Upper lobe of left lung (tissue), 4 donors: ENCODE data around the gene DNAAF5.

ENCODE experiments used
- POLR2A ChIP-seq, 4 donors: fragments of 450-650 bp; IDR thresholded peaks; one replicate each; pipeline ENCODE4 v1.5.1; 2016 to 2017; ENCODE audit warnings: antibody characterized with exemption in 4 of 4, mild to moderate bottlenecking in 2 of 4
- TF ChIP-seq, protein P1 (sequence below), 6 experiments: fragments of 450-650 bp in 4 of 6; fragments of 200-600 bp in 2 of 6; sonication (generic) in 2 of 6; IDR thresholded peaks; one replicate each; pipeline ENCODE4 v1.5.1; 2016 to 2019; ENCODE audit warnings: antibody characterized with exemption in 6 of 6

DNA sequence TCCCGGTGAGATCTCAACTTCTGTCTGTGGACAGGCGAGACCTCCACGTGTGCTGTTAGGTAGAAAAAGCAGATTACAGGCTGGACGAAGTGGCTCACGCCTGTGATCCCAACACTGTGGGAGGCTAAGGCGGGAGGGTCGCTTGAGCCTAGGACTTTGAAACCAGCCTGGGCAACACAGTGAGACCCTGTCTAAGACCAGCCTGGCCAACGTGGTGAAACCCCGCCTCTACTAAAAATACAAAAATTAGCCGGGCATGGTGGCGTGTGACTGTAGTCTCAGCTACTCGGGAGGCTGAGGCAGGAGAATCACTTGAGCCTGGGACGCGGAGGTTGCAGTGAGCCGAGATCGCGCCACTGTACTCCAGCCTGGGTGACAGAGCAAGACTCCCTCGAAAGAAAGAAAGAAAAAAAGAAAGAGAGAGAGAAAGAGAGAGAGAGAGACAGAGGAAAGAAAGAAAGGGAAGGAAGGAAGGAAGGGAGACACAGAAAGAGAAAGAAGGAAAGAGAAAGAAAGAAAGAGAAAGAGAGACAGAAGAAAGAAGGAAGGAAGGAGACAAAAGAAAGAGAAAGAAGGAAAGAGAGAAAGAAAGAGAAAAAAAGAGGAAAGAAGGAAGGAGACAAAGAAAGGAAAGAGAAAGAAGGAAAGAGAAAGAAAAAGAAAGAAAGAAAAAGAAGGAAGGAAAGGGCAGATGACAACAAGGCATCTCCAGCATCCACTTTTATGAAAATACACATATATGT, 76.2 kb downstream of the DNAAF5 start:
- TF ChIP-seq, protein P1, sequence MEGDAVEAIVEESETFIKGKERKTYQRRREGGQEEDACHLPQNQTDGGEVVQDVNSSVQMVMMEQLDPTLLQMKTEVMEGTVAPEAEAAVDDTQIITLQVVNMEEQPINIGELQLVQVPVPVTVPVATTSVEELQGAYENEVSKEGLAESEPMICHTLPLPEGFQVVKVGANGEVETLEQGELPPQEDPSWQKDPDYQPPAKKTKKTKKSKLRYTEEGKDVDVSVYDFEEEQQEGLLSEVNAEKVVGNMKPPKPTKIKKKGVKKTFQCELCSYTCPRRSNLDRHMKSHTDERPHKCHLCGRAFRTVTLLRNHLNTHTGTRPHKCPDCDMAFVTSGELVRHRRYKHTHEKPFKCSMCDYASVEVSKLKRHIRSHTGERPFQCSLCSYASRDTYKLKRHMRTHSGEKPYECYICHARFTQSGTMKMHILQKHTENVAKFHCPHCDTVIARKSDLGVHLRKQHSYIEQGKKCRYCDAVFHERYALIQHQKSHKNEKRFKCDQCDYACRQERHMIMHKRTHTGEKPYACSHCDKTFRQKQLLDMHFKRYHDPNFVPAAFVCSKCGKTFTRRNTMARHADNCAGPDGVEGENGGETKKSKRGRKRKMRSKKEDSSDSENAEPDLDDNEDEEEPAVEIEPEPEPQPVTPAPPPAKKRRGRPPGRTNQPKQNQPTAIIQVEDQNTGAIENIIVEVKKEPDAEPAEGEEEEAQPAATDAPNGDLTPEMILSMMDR (IDR thresholded peaks at IDR 0.05): no peak
- TF ChIP-seq POLR2A (IDR thresholded peaks at IDR 0.05): no peak
